GM18502 (cell line): ENCODE data around the gene SUCLA2.
"Not testable (repeated sequence)": the region's sequence is repeated elsewhere in the genome, so short reads cannot be mapped to it uniquely, and the experiment has no call there.

Source experiments
- ATAC-seq: cut with Tn5 transposase; IDR thresholded peaks from one replicate; pipeline ENCODE4 v1.9.1; 2021; ENCODE audit warnings: mild to moderate bottlenecking; ENCODE audit not compliant: unreplicated experiment, poor library complexity

Gene SUCLA2

GRCh38 chr13:47997384-47997783, 3.7 kb downstream of the SUCLA2 start:
- ATAC-seq, result no peak

GRCh38 chr13:47991859-47992258, 9.2 kb downstream of the SUCLA2 start:
- no peak for ATAC-seq

GRCh38 chr13:47990920-47991466, 10.1 kb downstream of the SUCLA2 start:
- no peak for ATAC-seq

GRCh38 chr13:47990427-47990826, 10.6 kb downstream of the SUCLA2 start:
- no peak for ATAC-seq

- no peak for ATAC-seq
These were observed 18.0 kb downstream of the SUCLA2 start for GRCh38 chr13:47983070-47983469.

- ATAC-seq, result no peak
These were observed 24.7 kb downstream of the SUCLA2 start for GRCh38 chr13:47976325-47976724.

- ATAC-seq, result no peak
These were observed 36.2 kb downstream of the SUCLA2 start for GRCh38 chr13:47964863-47965262.

GRCh38 chr13:47962237-47962636, 38.8 kb downstream of the SUCLA2 start:
- ATAC-seq, result no peak

- ATAC-seq, result no peak
These were observed 41.4 kb downstream of the SUCLA2 start for GRCh38 chr13:47959468-47960247.

GRCh38 chr13:47957073-47957472, 44.0 kb downstream of the SUCLA2 start:
- ATAC-seq, result no peak

- peak; percentile 80 for ATAC-seq
These were observed 45.2 kb downstream of the SUCLA2 start for GRCh38 chr13:47955836-47956235.

GRCh38 chr13:47949799-47950198, 51.3 kb downstream of the SUCLA2 start:
- no peak for ATAC-seq

GRCh38 chr13:47945738-47946137, 55.3 kb downstream of the SUCLA2 start:
- ATAC-seq, result no peak

GRCh38 chr13:47945146-47945545, 55.9 kb downstream of the SUCLA2 start:
- ATAC-seq, result not testable (repeated sequence)

GRCh38 chr13:47934371-47934770, 66.7 kb downstream of the SUCLA2 start:
- no peak for ATAC-seq

- peak; percentile 46 for ATAC-seq
These were observed 67.8 kb downstream of the SUCLA2 start for GRCh38 chr13:47932950-47933923.

GRCh38 chr13:47930649-47931165, 70.4 kb downstream of the SUCLA2 start:
- ATAC-seq, result no peak

GRCh38 chr13:47929156-47929555, 71.9 kb downstream of the SUCLA2 start:
- ATAC-seq, result no peak

- ATAC-seq, result no peak
These were observed 84.0 kb downstream of the SUCLA2 start for GRCh38 chr13:47917022-47917574.

- no peak for ATAC-seq
These were observed 92.7 kb downstream of the SUCLA2 start for GRCh38 chr13:47908197-47908902.
